HG03066 (cell line): Measurements from ENCODE around the gene MBNL2.

Experiments used
- ATAC-seq: cut with Tn5 transposase; IDR thresholded peaks from one replicate; pipeline ENCODE4 v1.9.1; 2021; ENCODE audit warnings: low read depth; ENCODE audit not compliant: unreplicated experiment

Gene MBNL2

DNA sequence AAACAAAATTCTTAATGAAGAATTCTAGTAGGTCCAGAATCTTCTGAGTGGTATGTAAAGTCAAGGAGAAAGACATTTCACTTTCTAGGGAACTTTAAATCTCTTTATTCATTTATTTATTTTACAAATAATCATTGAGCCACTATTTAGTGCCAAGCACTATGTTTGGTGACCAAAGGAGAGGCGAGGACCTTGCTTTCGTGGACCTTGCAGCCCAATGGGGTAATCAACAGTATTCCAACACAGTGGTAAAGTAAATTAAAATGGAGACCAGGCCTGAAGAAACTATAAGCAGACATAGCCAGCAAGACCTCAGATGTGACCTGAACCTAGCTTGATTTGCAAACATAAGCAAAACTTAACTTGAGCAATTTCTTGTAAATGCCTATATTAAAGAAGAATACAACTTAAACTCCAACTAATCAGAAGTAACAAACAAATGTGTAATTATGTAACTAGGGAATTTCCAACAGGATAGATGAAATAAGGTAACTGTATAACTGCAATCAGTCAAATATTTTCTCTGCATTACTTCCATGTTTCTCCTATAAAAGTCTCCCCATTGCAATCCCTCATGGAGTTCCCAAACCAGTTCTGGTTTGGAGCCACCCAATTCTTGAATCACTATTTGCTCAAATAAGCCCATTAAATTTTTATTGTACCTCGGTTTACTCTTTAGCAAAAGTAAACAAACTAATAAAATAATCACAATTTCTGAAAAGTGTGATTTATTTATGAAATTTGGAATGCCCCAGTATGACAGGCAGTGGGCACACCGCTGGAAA, 67.6 kb downstream of the MBNL2 start:
- no peak for ATAC-seq

DNA sequence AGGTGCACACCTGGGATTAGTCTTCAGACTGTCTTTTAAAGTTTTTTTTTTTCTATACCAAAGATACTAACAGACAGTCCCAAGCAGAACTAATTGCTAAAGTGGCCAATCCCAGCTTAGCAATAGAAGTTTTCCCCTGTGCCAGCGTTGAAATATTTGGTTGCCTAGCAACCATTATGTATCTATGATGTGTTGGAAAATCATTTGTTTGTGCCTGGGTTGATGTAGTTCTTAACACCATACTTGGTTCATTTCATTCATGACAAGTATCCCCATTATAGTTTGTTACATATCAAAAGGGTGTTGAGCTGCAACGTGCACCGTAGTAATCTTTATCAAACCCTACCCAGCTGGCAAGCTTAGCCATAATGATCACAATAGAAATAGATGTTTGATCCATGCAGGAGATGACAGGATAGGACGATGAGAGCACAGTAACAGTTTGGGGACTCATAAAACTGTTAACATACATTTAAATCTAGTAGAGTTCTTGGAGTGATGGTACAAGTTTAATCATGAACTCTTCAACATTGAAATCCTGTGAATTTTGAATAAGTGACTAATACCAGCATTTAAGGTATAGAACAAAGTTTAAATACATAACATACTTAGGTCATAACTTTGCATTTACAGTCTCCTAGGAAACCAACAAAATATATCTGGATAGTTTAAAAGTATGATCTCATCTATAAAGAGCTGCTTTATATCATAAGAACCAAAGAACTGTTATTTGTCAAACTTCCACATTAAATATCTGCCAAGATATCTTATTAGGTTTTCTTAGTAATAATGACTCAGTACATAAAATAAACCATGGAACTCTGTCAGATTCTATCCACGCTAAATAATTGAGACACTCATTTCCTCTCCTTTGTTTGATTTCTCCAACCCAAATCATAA, 73.4 kb downstream of the MBNL2 start:
- ATAC-seq = no peak

DNA sequence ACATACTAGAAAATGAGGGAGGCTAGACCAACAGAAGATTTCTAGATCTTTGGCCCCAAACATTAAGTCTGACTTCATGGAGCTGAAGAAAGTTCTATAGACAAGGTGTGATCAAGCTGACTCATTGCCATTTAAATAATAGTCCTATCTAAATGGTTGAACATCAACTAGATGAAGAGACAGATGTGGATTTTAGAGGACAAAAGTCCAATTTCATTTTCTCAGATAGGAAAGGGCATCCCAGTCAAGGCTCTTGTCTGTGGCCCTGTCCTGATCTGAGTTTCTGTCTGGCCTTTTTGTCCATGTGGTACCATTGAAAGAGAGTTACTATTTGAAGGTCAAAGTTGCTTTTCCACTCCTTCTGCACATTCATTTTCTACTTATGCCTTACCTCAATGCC, 74.6 kb downstream of the MBNL2 start:
- no peak for ATAC-seq

DNA sequence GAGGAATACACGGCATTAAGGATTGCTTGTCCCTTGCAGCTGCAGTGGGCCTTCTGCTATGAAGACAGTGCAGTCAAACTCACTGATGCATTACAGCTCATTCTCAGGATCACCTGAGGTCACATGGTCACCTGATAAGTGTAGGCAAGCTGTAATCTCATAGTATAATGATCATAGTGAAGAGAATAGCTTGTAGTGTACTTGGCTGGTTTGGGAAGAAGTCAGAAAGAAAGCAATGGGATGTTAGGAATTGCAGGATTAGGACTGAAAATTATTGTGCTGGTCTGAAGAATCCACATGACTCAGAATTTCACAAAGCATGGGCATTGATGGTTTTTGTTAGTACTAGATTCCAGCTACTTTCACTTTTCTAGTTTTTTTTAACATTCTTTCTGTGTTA, 76.7 kb downstream of the MBNL2 start:
- ATAC-seq = no peak

DNA sequence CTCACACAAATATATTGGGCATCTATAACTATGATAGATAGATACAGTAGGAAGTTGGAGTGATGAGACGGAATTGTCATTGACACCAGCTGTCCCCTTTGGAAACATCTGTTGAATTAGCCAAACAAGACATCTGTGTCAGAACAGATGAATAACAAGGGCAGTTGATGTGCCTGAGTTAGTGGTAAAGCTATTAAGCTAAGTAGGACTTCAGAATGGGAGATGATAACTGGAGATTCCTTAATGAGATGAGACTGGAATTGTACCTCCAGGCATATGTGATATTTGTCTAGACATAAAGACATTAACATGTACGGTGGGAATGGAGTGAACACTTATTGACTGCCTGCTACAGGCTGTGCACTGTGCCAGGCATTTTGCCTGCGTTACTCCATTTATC, 78.7 kb downstream of the MBNL2 start:
- ATAC-seq = no peak

DNA sequence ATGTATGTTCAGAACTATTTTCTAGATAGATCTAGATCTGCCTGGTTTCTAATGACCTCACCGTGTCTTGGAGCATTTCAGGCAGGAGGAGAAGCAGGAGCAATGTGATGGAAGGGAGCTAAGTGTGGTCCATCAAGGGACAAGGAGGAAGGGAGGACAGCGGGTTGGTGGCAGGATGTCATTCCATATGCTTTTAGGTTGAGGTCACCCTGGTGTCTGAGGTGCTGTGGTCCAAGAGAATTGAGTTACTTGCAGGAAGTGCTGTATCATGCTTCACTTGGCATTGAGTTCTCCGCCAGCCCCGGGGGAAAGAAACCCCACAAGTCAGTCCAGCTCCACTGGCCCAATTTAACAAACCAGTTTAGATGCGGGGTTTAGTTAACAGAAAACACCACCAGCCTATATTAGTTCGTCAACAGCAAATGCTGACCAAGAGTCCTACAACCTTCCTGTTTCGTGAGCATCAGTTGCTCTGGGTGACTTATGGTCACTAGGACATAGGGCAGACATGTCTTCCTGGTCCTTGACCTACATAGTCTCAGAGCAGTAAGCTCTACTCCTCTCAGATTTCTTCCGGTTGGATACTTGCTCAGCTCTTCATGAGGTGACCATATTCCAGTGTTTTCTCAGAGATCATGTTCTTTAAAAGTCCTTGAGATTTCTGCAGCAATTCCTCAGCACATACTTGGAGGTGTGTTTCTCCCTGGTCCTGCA, 79.4 kb downstream of the MBNL2 start:
- no peak for ATAC-seq

DNA sequence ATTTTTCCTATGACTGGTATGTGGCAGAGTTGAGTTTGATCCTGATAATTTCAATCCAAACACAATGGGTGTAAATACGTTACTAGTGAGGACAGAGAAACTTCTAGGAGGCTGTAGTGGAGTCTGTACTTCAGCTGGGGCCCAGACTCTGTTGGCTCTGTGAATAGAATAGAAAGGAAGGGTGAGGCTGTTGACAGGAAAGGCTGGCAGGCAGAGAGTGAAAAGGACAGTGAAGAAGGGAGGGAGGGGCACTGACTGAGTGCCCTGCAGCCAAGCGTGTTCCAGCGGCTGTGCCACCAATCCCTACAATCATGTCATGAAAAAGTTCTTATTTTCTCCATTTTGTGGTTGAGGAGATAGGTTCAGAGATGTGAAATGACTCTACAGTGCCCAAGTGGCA, 80.5 kb downstream of the MBNL2 start:
- ATAC-seq = no peak

DNA sequence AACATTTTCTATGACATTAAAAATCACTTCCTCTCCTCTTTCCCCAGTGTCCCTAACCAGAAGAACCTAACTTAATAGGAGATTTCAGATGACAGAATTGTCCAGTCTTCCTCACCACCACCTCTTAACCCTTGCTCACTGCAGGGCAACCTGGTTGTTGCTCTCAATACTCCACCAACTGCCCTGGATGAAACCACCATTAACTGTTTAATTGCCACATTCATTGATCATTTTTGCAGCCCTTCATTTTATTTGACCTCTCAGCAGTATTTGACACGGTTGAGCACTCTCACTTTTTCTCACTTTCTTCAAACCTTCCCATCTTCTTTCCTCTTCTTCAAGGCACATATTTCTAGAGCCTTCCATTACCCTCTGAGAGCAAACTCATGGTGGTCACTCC, 84.0 kb downstream of the MBNL2 start:
- ATAC-seq = no peak

DNA sequence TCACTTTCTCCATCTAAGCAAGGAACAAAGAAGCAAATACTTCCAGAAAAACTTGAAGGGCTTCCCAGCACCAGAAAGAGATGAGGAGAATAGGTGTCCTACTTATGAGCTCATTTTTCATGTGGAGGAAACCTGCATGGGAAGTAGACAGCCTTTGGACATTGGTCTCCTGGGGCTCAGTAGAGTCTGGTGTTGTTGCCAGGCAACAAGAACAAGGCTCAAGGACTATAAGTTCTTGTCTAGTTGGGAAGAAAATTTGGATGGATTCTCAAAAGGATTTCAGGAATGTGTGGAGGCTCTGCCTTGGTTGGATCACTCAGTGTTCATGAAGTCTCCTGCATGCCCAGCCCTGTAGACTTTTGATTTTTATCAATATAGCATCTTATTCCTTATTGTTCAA, 84.5 kb downstream of the MBNL2 start:
- ATAC-seq = no peak

DNA sequence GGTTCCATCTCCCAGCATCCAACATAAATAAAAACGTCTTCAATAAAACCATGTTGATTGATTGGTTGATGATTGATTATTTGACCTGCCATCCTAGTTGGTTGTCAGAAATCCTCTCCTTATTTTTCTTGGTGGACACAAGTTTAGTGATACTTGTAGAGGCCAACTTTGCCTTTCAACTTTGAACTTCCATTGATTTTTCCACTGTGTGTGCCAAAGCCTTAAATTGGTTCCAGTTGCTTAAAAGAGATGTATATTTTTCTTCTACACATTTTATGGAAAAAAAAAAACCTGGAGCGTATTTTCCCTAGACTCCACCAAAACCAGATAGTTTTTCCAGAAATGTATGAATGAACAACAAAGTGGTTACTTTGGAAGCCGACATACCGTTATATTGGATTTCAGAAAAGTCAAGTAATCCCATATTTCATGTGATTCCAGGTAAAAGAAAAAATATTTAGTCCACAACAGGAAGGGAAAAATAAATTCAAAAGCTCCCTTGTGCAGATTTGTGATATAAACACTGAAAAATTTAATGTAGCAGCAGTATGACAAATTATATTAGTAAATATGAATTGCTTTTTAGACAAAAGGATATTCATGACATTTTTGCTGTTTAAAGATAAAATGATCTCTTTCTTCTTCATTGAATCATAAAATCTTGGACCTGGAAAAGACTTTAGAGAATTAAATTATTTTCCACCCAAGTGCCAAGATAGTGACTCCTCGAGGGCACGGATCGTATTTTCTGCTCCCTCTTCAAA, 85.2 kb downstream of the MBNL2 start:
- ATAC-seq = no peak

DNA sequence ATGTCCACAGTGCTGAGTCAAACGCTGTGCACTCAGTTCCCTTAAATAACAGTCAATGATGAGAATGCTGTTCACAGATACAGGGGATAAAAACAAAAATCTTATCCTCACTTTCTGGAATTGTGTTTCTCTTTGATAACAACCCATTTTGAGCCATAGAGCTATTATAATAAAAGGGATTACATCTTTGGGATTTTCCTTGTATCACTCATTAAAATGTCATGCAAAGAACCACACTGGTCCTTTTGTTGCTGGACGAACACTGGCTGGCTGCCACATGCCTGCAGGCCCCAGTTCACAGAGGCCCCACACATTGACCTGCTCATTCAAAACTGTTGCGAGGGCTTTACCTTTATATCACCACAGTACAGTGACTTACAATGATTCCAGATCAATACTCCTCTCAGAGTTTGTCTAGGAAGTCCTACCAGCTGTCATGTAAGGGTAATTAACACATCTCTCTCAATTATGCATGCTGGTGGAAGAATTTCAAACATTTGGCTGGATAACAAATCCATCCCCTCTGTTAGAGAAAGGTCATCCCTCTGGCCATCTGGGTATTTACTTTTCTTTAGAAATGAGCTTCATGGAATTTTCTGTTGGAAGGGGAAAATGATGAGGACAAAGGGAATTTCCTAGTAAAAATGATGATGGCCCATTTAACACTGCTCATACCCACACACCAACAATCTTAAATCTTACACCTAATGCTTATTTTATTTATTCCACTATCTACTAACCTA, 85.9 kb downstream of the MBNL2 start:
- ATAC-seq = no peak

DNA sequence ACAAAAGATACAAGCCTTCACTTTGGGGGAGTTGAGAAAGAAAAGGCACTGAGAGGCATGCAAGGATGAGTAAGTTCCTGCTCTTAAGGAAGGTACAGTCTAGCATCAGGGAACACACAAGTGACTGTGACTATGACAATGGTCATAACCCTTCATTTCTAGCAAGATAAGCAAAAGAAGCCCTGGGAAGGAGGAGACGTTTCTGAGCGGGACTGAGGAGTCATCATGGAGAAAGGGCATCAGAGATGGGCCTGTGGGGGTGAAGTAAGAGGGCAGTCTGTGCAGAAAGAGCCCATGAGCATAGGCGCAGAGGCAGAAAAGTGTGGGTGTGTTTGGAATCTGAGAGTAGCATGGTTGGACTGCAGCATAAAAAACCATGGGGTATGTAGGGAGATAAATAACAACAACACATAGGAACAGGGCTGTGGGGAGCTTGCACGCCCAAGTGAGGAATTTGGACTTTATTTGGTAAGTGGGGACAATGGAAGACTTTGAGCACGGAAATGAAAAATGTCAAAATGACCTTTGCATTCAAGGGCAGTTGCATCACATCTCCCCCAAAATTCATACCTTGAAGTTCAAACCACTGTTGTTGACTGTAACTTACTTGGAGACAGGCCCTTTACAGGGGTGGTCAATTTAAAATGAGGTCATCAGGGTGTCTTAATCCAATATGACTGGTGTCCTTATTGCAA, 86.7 kb downstream of the MBNL2 start:
- ATAC-seq = no peak

DNA sequence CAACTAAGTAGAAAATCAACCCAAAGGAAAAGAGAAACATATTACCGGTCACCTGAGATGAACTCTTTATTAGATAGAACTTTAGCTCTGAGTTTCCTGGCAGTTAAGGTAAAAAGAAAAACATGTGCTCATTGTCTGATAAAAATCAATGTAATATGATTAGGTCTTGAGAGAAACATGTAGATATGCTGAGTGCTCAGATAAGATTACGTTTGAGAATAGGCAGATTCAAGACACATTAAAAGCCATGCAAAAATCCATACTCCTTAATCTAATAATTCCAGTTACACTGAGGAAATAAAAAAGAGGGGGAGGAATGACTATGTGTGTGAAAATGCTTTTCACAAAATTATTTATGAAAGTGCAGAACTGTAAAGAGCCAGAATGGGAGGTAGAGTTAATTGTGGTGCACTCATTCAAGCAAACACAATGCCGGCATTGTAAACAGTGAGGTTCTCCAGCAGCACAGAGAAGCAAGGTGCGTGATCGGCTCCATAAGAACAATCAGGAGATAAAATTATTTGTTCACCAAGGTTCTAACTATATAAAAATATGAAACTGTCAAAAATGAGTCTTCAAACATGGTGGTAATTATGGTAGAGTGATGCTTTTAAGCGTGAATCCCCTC, 88.8 kb downstream of the MBNL2 start:
- no peak for ATAC-seq

DNA sequence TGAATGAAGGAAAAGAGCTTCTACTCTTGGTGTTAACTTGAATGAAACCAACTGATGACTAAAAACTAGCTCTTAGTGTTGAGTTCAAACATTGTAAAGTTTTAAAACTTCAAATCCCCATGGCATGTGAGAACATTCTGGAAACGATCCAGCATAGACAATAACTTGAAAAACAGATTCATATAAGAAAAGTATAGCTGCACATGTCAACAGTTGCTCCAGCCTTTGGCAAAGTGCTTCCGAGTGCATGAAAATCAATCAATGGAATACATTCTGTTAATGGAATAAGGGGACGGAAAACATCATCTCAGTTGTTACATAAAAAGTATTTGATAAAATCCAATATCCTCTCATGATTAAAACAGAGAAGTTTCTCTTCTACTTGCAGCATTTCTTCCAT, 89.8 kb downstream of the MBNL2 start:
- ATAC-seq = no peak

DNA sequence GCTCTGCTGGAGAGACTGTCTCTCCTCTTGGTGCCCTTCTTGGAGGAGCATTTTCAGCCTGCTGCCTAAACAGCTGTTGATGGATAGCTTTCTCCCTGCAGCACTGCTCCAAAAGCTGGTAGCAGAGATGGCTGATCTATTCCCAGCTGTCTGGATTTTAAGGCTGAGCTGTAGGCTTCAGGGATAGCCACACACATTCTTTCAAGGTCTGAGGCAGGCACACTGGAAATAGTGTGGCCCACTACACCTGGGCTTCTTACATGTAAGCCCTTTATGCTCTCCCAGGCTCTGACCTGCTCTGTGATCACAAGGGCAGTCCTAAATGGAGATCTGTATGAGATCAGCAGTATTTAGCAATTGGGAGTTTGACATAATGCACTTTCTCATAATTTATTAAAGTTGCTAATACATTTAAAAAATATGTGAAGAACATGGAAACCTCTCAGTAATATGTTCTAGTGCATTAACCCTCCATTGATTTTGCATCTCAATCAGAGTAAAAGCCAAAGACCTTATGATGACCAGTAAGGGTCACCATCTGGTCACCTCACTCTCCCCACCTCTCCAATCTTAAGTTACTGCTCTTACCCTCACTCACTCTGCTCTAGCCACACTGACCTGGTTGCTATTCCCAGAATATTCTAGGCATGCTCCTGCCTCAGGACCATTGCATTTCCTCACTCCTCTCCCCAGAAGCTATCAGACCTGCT, 91.6 kb downstream of the MBNL2 start:
- ATAC-seq = no peak

DNA sequence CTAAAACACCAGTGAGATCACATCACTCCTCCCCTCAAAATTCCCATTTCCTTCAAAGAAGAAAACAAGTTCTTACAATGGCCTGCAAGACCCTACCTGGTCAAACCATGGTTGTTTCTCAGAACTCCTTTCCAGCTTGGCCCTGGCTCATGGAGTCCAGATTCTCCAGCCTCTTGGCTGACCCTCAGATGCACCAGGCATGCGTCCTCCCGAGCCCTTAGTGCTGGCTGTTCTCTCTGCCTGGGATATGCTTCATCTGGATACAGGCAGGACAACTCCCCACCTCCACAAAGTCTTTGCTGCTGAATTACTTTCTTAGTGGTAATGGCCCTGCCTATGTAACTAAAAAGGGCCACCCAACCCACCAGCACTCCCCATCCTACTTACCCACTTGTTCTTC, 94.3 kb downstream of the MBNL2 start:
- no peak for ATAC-seq

DNA sequence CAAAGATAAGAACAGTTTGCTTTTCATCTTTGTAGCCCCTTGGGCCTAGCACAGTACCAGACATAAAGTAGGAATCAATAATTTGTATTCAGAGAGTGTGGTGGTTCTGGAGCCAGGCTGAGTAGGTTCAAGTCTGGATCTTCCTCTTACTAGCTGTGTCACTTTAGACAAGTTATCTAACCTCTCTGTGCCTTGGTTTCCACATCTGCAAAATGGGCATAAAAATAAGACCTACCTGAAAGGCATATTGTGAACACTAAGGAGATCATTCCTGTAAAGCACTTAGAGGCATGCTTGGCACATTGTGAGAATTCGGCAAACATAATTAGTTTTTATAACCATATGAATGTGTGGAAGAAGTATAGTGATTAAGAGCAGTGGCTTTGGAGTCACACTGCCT, 95.8 kb downstream of the MBNL2 start:
- ATAC-seq = no peak

DNA sequence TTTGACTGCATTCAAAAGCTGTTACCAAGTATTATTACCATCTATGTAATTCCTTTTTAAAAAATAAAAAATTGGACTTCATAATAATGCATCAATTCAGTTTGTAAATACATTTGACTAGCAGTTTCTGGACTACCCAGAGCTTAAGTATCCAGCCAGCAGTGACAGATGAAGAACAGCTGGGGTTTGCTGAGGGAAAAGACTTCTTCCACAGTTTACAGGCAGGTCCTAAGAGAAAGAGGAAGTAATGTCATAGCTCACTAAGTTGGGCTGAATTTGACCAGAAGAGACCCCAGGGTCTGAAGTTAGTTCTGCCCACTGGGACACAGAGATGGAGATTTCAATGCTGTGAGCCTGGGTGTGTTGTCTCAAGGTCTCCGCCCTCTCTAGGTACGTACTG, 96.4 kb downstream of the MBNL2 start:
- ATAC-seq = no peak
